ENCODE data around the gene RCVRN. TPM values are rescaled to one million over a fixed set of nuclear protein-coding genes. Genes with fewer than 3 reads are reported as not detected.

The RCVRN gene
- total RNA-seq, result 0.70 TPM
- long read RNA-seq, result 0 reads

- intact Hi-C loops (cut with DNase I), result no loop called here
- no peak for DNase-seq (ENCODE audit: low spot score)
These were observed at the start of gene RCVRN for GRCh38 chr17:9905078-9905415. Gene RCVRN (minus strand): TSS chr17:9905271. CDS start chr17:9905180, 91 bp downstream.

GRCh38 chr17:9953492-9953891, 48.4 kb upstream of the RCVRN start:
- no peak for DNase-seq (ENCODE audit: low spot score)
- intact Hi-C loops (cut with DNase I), result no loop called here

GRCh38 chr17:9951803-9952202, 46.7 kb upstream of the RCVRN start:
- intact Hi-C loops (cut with DNase I), result no loop called here
- DNase-seq (ENCODE audit: low spot score), result no peak

GRCh38 chr17:9948928-9949327, 43.9 kb upstream of the RCVRN start:
- intact Hi-C loops (cut with DNase I), result no loop called here
- DNase-seq (ENCODE audit: low spot score), result no peak

- intact Hi-C loops (cut with DNase I), result no loop called here
These were observed 39.6 kb upstream of the RCVRN start for GRCh38 chr17:9944704-9945103.

GRCh38 chr17:9943343-9943742, 38.3 kb upstream of the RCVRN start:
- intact Hi-C loops (cut with DNase I), result no loop called here
- DNase-seq (ENCODE audit: low spot score), result peak; percentile 60

More at GRCh38 chr17:9944704-9945103, 39.6 kb upstream of the RCVRN start:
- DNase-seq (ENCODE audit: low spot score), result peak; percentile 29

- intact Hi-C loops (cut with DNase I), result no loop called here
- peak; percentile 66 for DNase-seq (ENCODE audit: low spot score)
These were observed 37.8 kb upstream of the RCVRN start for GRCh38 chr17:9942885-9943284.

- DNase-seq (ENCODE audit: low spot score), result peak; percentile 35
- intact Hi-C loops (cut with DNase I), result no loop called here
These were observed 36.2 kb upstream of the RCVRN start for GRCh38 chr17:9941305-9941704.

GRCh38 chr17:9940841-9941240, 35.8 kb upstream of the RCVRN start:
- intact Hi-C loops (cut with DNase I), result no loop called here
- DNase-seq (ENCODE audit: low spot score), result no peak

GRCh38 chr17:9938764-9939163, 33.7 kb upstream of the RCVRN start:
- intact Hi-C loops (cut with DNase I), result no loop called here
- no peak for DNase-seq (ENCODE audit: low spot score)

- intact Hi-C loops (cut with DNase I), result no loop called here
- peak; percentile 22 for DNase-seq (ENCODE audit: low spot score)
These were observed 32.8 kb upstream of the RCVRN start for GRCh38 chr17:9937901-9938300.

GRCh38 chr17:9937241-9937761, 32.2 kb upstream of the RCVRN start:
- DNase-seq (ENCODE audit: low spot score), result peak; percentile 81
- intact Hi-C loops (cut with DNase I), result no loop called here

- intact Hi-C loops (cut with DNase I), result no loop called here
- no peak for DNase-seq (ENCODE audit: low spot score)
These were observed 31.0 kb upstream of the RCVRN start for GRCh38 chr17:9936095-9936494.

- no peak for DNase-seq (ENCODE audit: low spot score)
- intact Hi-C loops (cut with DNase I), result no loop called here
These were observed 30.3 kb upstream of the RCVRN start for GRCh38 chr17:9935408-9935807.

- intact Hi-C loops (cut with DNase I), result no loop called here
- DNase-seq (ENCODE audit: low spot score), result no peak
These were observed 29.3 kb upstream of the RCVRN start for GRCh38 chr17:9934331-9934730.

GRCh38 chr17:9932491-9932890, 27.4 kb upstream of the RCVRN start:
- no peak for DNase-seq (ENCODE audit: low spot score)
- intact Hi-C loops (cut with DNase I), result no loop called here

GRCh38 chr17:9931144-9931741, 26.2 kb upstream of the RCVRN start:
- intact Hi-C loops (cut with DNase I), result no loop called here
- no peak for DNase-seq (ENCODE audit: low spot score)

GRCh38 chr17:9929871-9930270, 24.8 kb upstream of the RCVRN start:
- intact Hi-C loops (cut with DNase I), result loop anchor here (5.0 kb wide), 1 partner anchor 297 kb away; no protein-coding TSS in a partner anchor
- no peak for DNase-seq (ENCODE audit: low spot score)

- intact Hi-C loops (cut with DNase I), result loop anchor here (5.0 kb wide), 1 partner anchor 299 kb away; no protein-coding TSS in a partner anchor
- no peak for DNase-seq (ENCODE audit: low spot score)
These were observed 23.7 kb upstream of the RCVRN start for GRCh38 chr17:9928601-9929333.

- DNase-seq (ENCODE audit: low spot score), result no peak
- intact Hi-C loops (cut with DNase I), result loop anchor here (5.0 kb wide), 1 partner anchor 301 kb away; no protein-coding TSS in a partner anchor
These were observed 21.2 kb upstream of the RCVRN start for GRCh38 chr17:9926150-9926804.
